IMR-90 (cell line): ENCODE data around the gene ABTB1. TPM values are rescaled to one million over a fixed set of nuclear protein-coding genes. Genes with fewer than 3 reads are reported as not detected.

Experiments
- ATAC-seq: fragments of 200-7000 bp; cut with Tn5 transposase; 2 replicates; pipeline ENCODE4 v1.9.1; 2020; ENCODE audit warnings: low read depth, mild to moderate bottlenecking, moderate library complexity
- BruUV-seq: library from RNA; stranded (reverse); fragments of 400-500 nt; replicated peaks from 2 replicates; lab custom pipeline; 2021; lab: Mats Ljungman, UMichigan
- CTCF ChIA-PET: fragments of 300-600 bp; formaldehyde crosslinking; extraction: SDS; loops from one replicate; lab custom pipeline; 2021; ENCODE audit warnings: antibody characterized with exemption; lab: Yijun Ruan, JAX
- POLR2A ChIA-PET: fragments of 300-600 bp; sonication (Branson Sonifier 250); formaldehyde crosslinking; loops from one replicate; lab custom pipeline; 2022; ENCODE audit warnings: antibody characterized with exemption; ENCODE audit not compliant: unreplicated experiment; lab: Charles Lee
- DNase-seq: peaks from one replicate; pipeline ENCODE4 v3.0.0; 2013
- H2AFZ ChIP-seq: replicated peaks from 2 replicates; pipeline ENCODE3; 2013; ENCODE audit warnings: low read length, mild to moderate bottlenecking; ENCODE audit not compliant: poor library complexity
- H2AK5ac ChIP-seq: 2 replicates; pipeline ENCODE4 v1.6.1; 2013; ENCODE audit warnings: low read depth, low read length, inconsistent platforms
- H2AK9ac ChIP-seq: replicated peaks from 2 replicates; pipeline ENCODE3; 2013; ENCODE audit warnings: mild to moderate bottlenecking, low read depth, low read length, moderate library complexity; ENCODE audit not compliant: poor library complexity
- H2BK120ac ChIP-seq: 2 replicates; pipeline ENCODE4 v1.6.1; 2013; ENCODE audit warnings: low read depth, low read length, inconsistent platforms
- H2BK15ac ChIP-seq: 3 replicates; pipeline ENCODE4 v1.6.1; 2013; ENCODE audit warnings: low read depth, low read length, inconsistent platforms
- H2BK20ac ChIP-seq: 2 replicates; pipeline ENCODE4 v1.6.1; 2013; ENCODE audit warnings: low read depth, mild to moderate bottlenecking, inconsistent platforms, low read length, moderate library complexity
- H2BK5ac ChIP-seq: 2 replicates; pipeline ENCODE4 v1.6.1; 2013; ENCODE audit warnings: mild to moderate bottlenecking, low read depth, low read length, inconsistent platforms; ENCODE audit not compliant: poor library complexity, severe bottlenecking
- H3K14ac ChIP-seq: replicated peaks from 2 replicates; pipeline ENCODE4 v1.6.1; 2013; ENCODE audit warnings: low read depth, low read length, inconsistent platforms
- H3K18ac ChIP-seq: 2 replicates; pipeline ENCODE4 v1.6.1; 2013; ENCODE audit warnings: low read depth, low read length, control low read depth
- H3K23ac ChIP-seq: 2 replicates; pipeline ENCODE4 v1.6.1; 2013; ENCODE audit warnings: low read depth, low read length, inconsistent platforms
- H3K27ac ChIP-seq: 2 replicates; pipeline ENCODE4 v1.5.1; 2013; ENCODE audit warnings: mild to moderate bottlenecking, control low read depth, low read length; ENCODE audit not compliant: insufficient read depth
- H3K27me3 ChIP-seq: 2 replicates; pipeline ENCODE4 v1.6.1; 2013; ENCODE audit warnings: low read length; ENCODE audit not compliant: control insufficient read depth, insufficient read depth
- H3K36me3 ChIP-seq: 2 replicates; pipeline ENCODE4 v1.6.1; 2013; ENCODE audit warnings: low read length, mixed read lengths; ENCODE audit not compliant: control insufficient read depth, insufficient read depth
- H3K4ac ChIP-seq: 2 replicates; pipeline ENCODE4 v1.6.1; 2013; ENCODE audit warnings: low read depth, low read length, inconsistent platforms
- H3K4me1 ChIP-seq: 2 replicates; pipeline ENCODE4 v1.6.1; 2013; ENCODE audit warnings: low read length, mixed read lengths; ENCODE audit not compliant: control insufficient read depth, insufficient read depth
- H3K4me2 ChIP-seq: 2 replicates; pipeline ENCODE4 v1.6.1; 2013; ENCODE audit warnings: low read depth, mild to moderate bottlenecking, control low read depth, low read length, moderate library complexity
- H3K4me3 ChIP-seq: 2 replicates; pipeline ENCODE4 v1.5.1; 2013; ENCODE audit warnings: low read depth, mild to moderate bottlenecking, control low read depth, low read length, moderate library complexity; ENCODE audit not compliant: insufficient read depth
- H3K56ac ChIP-seq: 2 replicates; pipeline ENCODE4 v1.6.1; 2013; ENCODE audit warnings: low read length, inconsistent platforms; ENCODE audit not compliant: insufficient read depth; ENCODE audit errors: extremely low read depth
- H3K79me1 ChIP-seq, 2 experiments: 2 replicates each; pipeline ENCODE4 v1.6.1; 2013; ENCODE audit warnings: low read length in 2 of 2, inconsistent platforms in 1 of 2, low read depth in 1 of 2
- H3K9ac ChIP-seq: 2 replicates; pipeline ENCODE4 v1.6.1; 2013; ENCODE audit warnings: low read depth, low read length, control low read depth
- H3K9me1 ChIP-seq: 2 replicates; pipeline ENCODE4 v1.6.1; 2013; ENCODE audit warnings: low read length, inconsistent platforms; ENCODE audit not compliant: insufficient read depth
- H3K9me3 ChIP-seq: 2 replicates; pipeline ENCODE4 v1.6.1; 2013; ENCODE audit warnings: low read length; ENCODE audit not compliant: control insufficient read depth, insufficient read depth
- H4K20me1 ChIP-seq: 2 replicates; pipeline ENCODE4 v1.6.1; 2013; ENCODE audit warnings: low read length, inconsistent platforms; ENCODE audit not compliant: insufficient read depth
- H4K5ac ChIP-seq: 2 replicates; pipeline ENCODE4 v1.6.1; 2013; ENCODE audit warnings: mild to moderate bottlenecking, low read depth, low read length, control low read depth
- H4K8ac ChIP-seq, 2 experiments: 2 replicates each; pipeline ENCODE4 v1.6.1; 2013; ENCODE audit warnings: low read depth in 2 of 2, low read length in 2 of 2, control low read depth in 1 of 2, inconsistent platforms in 1 of 2
- H4K91ac ChIP-seq: 2 replicates; pipeline ENCODE4 v1.6.1; 2013; ENCODE audit warnings: low read depth, low read length, inconsistent platforms; ENCODE audit not compliant: insufficient read depth
- BHLHE40 ChIP-seq: fragments of 150-350 bp; IDR thresholded peaks from 2 replicates; pipeline ENCODE4 v1.6.1; 2016; ENCODE audit warnings: mild to moderate bottlenecking, low read depth, low read length
- CEBPB ChIP-seq: IDR thresholded peaks from 2 replicates; pipeline ENCODE4 v1.6.1; 2012; ENCODE audit warnings: low read depth, low read length, improper control_type of control experiment
- CHD1 ChIP-seq: IDR thresholded peaks from 2 replicates; pipeline ENCODE4 v1.6.1; 2012; ENCODE audit warnings: low read depth, low read length, improper control_type of control experiment
- FOS ChIP-seq: fragments of 150-350 bp; IDR thresholded peaks from 2 replicates; pipeline ENCODE4 v1.6.1; 2016; ENCODE audit warnings: low read depth, low read length
- MAFK ChIP-seq: IDR thresholded peaks from 2 replicates; pipeline ENCODE4 v1.6.1; 2012; ENCODE audit warnings: low read depth, low read length, improper control_type of control experiment
- MAZ ChIP-seq: IDR thresholded peaks from 2 replicates; pipeline ENCODE4 v1.6.1; 2012; ENCODE audit warnings: low read depth, mild to moderate bottlenecking, low read length, improper control_type of control experiment, moderate library complexity, borderline replicate concordance
- MXI1 ChIP-seq: IDR thresholded peaks from 2 replicates; pipeline ENCODE4 v1.6.1; 2012; ENCODE audit warnings: low read depth, mild to moderate bottlenecking, low read length, moderate library complexity, borderline replicate concordance
- NFE2L2 ChIP-seq: fragments of 150-350 bp; IDR thresholded peaks from 2 replicates; pipeline ENCODE4 v1.6.1; 2016; ENCODE audit warnings: low read depth, mild to moderate bottlenecking, low read length
- RAD21 ChIP-seq: IDR thresholded peaks from 2 replicates; pipeline ENCODE4 v1.6.1; 2012; ENCODE audit warnings: low read length, improper control_type of control experiment
- RFX5 ChIP-seq: IDR thresholded peaks from 2 replicates; pipeline ENCODE4 v1.8.0; 2012; ENCODE audit warnings: low read depth, mild to moderate bottlenecking, low read length, moderate library complexity
- SMC3 ChIP-seq: fragments of 150-350 bp; IDR thresholded peaks from 2 replicates; pipeline ENCODE4 v1.6.1; 2016; ENCODE audit warnings: low read depth, mild to moderate bottlenecking, antibody characterized with exemption, low read length, moderate library complexity
- WGBS, 2 experiments: methylation state at CpG; one replicate each; pipeline versions ENCODE4 v1.1.5 to v1.1.7; 2013; ENCODE audit warnings: missing lambda C conversion rate in 2 of 2; ENCODE audit not compliant: insufficient read length in 1 of 2; ENCODE audit errors: extremely low coverage in 2 of 2; 5-methylcytosine and 5-hydroxymethylcytosine counted together
- dilution Hi-C: fragments of 300-500 bp; cut with HindIII; formaldehyde crosslinking; loops from one replicate; pipeline ENCODE4 v1.14.3; 2018; ENCODE audit warnings: low sequenced_read_pairs; ENCODE audit not compliant: unreplicated experiment
- in situ Hi-C: fragments of 300-500 bp; cut with MboI; formaldehyde crosslinking; loops from 3 replicates; pipeline ENCODE4 v1.14.3; 2019; ENCODE audit warnings: low sequenced_read_pairs, inconsistent platforms, mixed read lengths
- intact Hi-C: fragments of 100-400 bp; cut with micrococcal nuclease; formaldehyde crosslinking; loops from 2 replicates; pipeline ENCODE4 v1.10.0; 2022
- polyA plus RNA-seq, 3 experiments: library from polyadenylated mRNA; depleted of rRNA; stranded (reverse); fragments of >200 nt; gene quantifications; 2 replicates each; pipeline ENCODE4 v1.2.3, GENCODE V29; 2012; ENCODE audit warnings: low replicate concordance in 1 of 3
- total RNA-seq: library from RNA; depleted of rRNA; stranded (reverse); fragments of >200 nt; gene quantifications from 2 replicates; pipeline ENCODE4 v1.2.3, GENCODE V29; 2012
- TF ChIP-seq, protein P1 (sequence below): conservative IDR thresholded peaks from 2 replicates; pipeline ENCODE4 v1.5.1; 2012; ENCODE audit warnings: mild to moderate bottlenecking, low read depth, low read length, improper control_type of control experiment
- TF ChIP-seq, protein P2 (sequence below): fragments of 150-350 bp; IDR thresholded peaks from 2 replicates; pipeline ENCODE4 v1.6.1; 2017; ENCODE audit warnings: mild to moderate bottlenecking, antibody characterized with exemption, low read length, low read depth

Gene ABTB1
- total and polyA plus RNA-seq, 2 of the 4 experiments (the other 2 are of a cell fraction) = 3.2 to 23.0 TPM

DNA sequence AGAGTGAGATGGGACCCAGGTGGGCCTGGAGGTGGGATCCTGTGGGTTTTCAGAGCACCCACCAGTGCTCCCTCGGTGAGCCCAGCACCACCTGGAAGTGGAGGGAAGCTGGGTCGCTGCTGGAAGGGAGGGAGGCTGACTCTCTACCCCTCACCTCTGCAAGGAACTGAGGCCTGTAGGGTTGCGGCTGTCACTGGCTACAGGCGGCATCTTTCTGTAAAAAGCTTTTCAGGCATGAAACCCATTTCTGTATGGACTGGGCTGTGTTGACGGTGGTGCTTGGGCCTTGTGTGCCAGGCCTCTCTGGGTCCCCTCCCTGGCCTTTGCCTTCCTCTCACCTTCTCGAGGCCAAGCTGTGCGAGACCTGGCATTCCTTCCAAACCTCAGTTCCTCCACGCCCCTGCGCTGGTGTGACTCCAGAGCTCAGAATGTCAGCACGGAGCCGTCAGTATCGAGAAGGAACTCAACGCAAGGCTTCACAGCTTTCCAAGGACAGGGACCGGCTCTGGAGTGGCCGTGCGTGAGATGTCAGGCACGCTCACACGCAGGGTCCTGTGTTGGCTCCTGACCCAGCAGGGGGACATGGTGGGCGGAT is 16.6 kb downstream of the ABTB1 start:
- DNase-seq (no peak), ATAC-seq (no peak)
- dilution Hi-C loops (no loop called here), intact Hi-C loops (no loop called here), in situ Hi-C loops (no loop called here)
- Histone ChIP-seq H2AK5ac (peak overlapping the region; percentile 98), H3K4me3 (no peak overlapping the region), H3K14ac (peak overlapping the region; percentile 93), H2AFZ (peak overlapping the region; percentile 64), H4K91ac (peak overlapping the region; percentile 94), H2BK120ac (peak overlapping the region; percentile 98), H3K18ac (peak overlapping the region; percentile 84), H2BK20ac (peak overlapping the region; percentile 93), H4K8ac (peak overlapping the region; percentile 90 to 91), H3K9me3 (no peaks in the 10 kb centered on the region), H2AK9ac (peak overlapping the region; percentile 96), H2BK15ac (peak overlapping the region; percentile 99), H2BK5ac (peak overlapping the region; percentile 89), H3K4me1 (peaks cover 26% of the 10 kb centered on the region), H3K4me2 (no peak overlapping the region; the same call in 1 of the 2 replicates), H3K27me3 (no peaks in the 10 kb centered on the region), H3K4ac (peak overlapping the region; percentile 98), H3K23ac (peak overlapping the region; percentile 62), H3K36me3 (peaks cover 12% of the 10 kb centered on the region; the same call in 1 of the 2 replicates), H3K9ac (peak overlapping the region; percentile 59), H4K5ac (peak overlapping the region; percentile 61), H3K9me1 (peaks cover 26% of the 10 kb centered on the region), H4K20me1 (no peaks in the 10 kb centered on the region), H3K27ac (peak overlapping the region; percentile 80), H3K56ac (peak overlapping the region; percentile 59), H3K79me1 (peaks cover 0 to 26% of the 10 kb centered on the region in 2 experiments; a peak in 2 of 4 replicates)
- no peak for TF ChIP-seq CEBPB
- no peak for TF ChIP-seq BHLHE40
- TF ChIP-seq RAD21 = no peak
- no peak for TF ChIP-seq NFE2L2
- TF ChIP-seq, protein P1, sequence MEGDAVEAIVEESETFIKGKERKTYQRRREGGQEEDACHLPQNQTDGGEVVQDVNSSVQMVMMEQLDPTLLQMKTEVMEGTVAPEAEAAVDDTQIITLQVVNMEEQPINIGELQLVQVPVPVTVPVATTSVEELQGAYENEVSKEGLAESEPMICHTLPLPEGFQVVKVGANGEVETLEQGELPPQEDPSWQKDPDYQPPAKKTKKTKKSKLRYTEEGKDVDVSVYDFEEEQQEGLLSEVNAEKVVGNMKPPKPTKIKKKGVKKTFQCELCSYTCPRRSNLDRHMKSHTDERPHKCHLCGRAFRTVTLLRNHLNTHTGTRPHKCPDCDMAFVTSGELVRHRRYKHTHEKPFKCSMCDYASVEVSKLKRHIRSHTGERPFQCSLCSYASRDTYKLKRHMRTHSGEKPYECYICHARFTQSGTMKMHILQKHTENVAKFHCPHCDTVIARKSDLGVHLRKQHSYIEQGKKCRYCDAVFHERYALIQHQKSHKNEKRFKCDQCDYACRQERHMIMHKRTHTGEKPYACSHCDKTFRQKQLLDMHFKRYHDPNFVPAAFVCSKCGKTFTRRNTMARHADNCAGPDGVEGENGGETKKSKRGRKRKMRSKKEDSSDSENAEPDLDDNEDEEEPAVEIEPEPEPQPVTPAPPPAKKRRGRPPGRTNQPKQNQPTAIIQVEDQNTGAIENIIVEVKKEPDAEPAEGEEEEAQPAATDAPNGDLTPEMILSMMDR = no peak
- TF ChIP-seq RFX5 = no peak
- no peak for TF ChIP-seq FOS
- no peak for TF ChIP-seq MAFK
- no peak for TF ChIP-seq CHD1
- no peak for TF ChIP-seq SMC3
- TF ChIP-seq MAZ = no peak
- TF ChIP-seq, protein P2, sequence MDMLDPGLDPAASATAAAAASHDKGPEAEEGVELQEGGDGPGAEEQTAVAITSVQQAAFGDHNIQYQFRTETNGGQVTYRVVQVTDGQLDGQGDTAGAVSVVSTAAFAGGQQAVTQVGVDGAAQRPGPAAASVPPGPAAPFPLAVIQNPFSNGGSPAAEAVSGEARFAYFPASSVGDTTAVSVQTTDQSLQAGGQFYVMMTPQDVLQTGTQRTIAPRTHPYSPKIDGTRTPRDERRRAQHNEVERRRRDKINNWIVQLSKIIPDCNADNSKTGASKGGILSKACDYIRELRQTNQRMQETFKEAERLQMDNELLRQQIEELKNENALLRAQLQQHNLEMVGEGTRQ = no peak
- no peak for TF ChIP-seq MXI1
- BruUV-seq = no TSS peak
- CTCF ChIA-PET = interaction anchor here (0.7 to 1.9 kb wide), 2 partner anchors 142 to 282 kb away, joined by 3 to 9 read pairs; no protein-coding TSS in a partner anchor
- POLR2A ChIA-PET = no interaction called here
- 91% methylated on average over 10 of the region's 19 CpGs; no CpG with 5 or more reads in 1 of the 2 experiments for WGBS, 2 experiments
